ENCODE measurements around the gene SMARCD3.

GRCh38 chr7:151226560-151226874 is 22.0 kb downstream of the SMARCD3 start:
- TF ChIP-seq, protein P1, sequence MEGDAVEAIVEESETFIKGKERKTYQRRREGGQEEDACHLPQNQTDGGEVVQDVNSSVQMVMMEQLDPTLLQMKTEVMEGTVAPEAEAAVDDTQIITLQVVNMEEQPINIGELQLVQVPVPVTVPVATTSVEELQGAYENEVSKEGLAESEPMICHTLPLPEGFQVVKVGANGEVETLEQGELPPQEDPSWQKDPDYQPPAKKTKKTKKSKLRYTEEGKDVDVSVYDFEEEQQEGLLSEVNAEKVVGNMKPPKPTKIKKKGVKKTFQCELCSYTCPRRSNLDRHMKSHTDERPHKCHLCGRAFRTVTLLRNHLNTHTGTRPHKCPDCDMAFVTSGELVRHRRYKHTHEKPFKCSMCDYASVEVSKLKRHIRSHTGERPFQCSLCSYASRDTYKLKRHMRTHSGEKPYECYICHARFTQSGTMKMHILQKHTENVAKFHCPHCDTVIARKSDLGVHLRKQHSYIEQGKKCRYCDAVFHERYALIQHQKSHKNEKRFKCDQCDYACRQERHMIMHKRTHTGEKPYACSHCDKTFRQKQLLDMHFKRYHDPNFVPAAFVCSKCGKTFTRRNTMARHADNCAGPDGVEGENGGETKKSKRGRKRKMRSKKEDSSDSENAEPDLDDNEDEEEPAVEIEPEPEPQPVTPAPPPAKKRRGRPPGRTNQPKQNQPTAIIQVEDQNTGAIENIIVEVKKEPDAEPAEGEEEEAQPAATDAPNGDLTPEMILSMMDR (IDR thresholded peaks at IDR 0.05; ENCODE audit: low read depth, low read length): no peak
- no peak for TF ChIP-seq POLR2A (IDR thresholded peaks at IDR 0.05; ENCODE audit: extremely low read depth, insufficient read length)
- no peak for TF ChIP-seq MYC (IDR thresholded peaks at IDR 0.05; ENCODE audit: low read depth, low read length)

Measured in NB4 (cell line).